D341Med (cell line): ENCODE data around the gene ZNF474.

Experiments
- DNase-seq: peaks from one replicate; pipeline ENCODE4 v3.0.0; 2012; ENCODE audit warnings: low spot score

ZNF474 gene

GRCh38 chr5:122153774-122154173 is 24.4 kb downstream of the ZNF474 start:
- no peak for DNase-seq

GRCh38 chr5:122154491-122154890 is 25.1 kb downstream of the ZNF474 start:
- DNase-seq, result no peak

DNA sequence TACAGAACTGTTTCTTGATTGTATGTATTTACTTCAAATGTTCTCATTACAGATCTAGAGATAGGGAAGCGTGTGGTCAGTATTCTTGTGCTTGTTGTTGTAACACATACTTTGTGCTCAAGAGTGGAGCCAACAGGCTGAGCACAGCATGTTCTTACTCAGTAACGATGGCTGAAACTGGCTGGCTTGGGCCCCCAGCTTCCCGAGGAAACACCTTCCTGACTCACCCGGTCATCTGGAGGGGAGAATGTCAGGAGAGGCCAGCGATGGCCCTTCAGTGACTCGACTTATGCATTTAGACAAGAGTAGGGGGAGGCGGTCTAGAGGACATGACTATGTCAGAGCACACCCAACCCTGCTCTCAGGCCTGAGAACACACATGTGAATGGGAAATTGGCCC is 25.6 kb downstream of the ZNF474 start:
- DNase-seq, result no peak

DNA sequence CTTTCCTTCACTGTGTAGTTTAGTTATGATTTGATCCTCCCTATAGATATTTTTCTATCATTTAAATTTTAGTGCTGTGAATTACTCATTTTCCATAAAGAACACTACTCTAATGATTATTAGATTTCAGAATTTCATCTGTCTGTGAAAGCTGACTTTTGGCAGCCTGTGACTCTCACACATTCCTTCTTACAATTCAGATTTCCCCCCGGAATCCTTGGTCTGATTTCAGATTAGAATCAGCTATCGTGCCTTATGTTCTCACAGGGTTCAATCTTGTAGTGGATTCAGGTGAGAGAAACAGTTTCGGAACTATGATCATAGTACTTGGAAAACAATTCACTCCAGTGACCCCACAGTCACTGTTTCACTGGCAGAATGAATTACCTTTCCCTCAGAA is 26.2 kb downstream of the ZNF474 start:
- no peak for DNase-seq

GRCh38 chr5:122156724-122157325 is 27.5 kb downstream of the ZNF474 start:
- DNase-seq, result peak; percentile 48

DNA sequence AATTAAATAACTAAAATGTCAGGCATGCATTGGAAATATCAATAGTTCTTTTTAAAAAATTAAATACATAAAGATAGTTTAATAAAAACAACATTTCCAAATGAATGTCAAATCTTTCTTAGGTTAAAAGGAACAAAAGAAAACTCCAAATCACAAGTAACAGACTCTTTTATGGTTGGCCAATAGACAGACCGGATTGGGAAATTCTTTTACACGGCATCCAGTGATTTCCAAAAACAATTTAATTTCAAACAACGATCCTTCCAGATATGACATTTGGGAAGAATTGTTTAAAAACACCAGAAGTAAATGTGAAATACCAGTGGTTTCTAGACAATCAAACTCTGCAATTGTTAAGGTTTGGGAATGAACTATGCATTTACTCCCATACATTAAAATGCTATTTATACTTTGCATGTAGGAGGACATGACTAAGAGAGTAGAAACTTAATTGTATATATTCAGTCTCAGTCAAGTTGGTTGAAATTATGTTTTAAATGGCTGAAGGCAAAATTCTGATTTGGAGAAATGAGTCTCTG is 32.8 kb downstream of the ZNF474 start:
- no peak for DNase-seq

GRCh38 chr5:122163121-122164069 is 34.0 kb downstream of the ZNF474 start:
- peak; percentile 77 for DNase-seq

- DNase-seq, result no peak
Measured at GRCh38 chr5:122164070-122164435, 34.7 kb downstream of the ZNF474 start.

DNA sequence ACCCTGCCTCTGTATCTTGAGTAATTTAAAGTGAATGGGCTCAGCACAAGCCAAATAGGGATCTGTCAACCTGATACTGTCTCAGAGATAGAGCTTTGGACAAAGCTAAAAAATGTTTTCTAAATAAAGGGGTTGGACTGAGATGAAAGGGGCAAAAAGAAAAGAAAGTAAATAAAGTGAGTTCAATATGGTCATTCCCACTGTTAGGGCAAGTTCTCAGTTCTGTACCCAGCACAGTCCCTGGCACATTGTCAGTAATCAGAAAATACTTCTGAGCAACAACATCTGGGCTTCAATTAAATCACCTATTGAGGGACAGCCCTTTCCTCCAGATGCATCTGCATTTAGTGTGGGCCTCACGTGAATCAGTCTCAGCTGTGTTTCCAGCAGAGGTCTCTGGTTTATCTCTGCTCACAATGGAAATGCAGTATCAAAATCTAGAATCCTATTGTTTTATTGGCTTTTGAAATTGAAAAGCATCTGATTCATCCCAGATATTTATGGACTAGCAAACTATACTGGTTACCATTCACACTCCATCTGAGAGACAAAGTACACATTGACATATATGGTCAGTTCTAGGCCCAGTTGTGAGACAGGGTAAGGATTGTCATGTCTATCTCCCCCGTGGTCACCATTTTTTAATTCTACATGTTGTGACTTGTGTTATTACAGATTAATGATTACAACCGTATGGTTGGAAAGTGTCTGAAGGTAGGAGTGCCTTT is 35.6 kb downstream of the ZNF474 start:
- DNase-seq, result no peak

GRCh38 chr5:122165559-122166078 is 36.3 kb downstream of the ZNF474 start:
- DNase-seq, result no peak

GRCh38 chr5:122169350-122170103 is 40.2 kb downstream of the ZNF474 start:
- DNase-seq, result no peak

DNA sequence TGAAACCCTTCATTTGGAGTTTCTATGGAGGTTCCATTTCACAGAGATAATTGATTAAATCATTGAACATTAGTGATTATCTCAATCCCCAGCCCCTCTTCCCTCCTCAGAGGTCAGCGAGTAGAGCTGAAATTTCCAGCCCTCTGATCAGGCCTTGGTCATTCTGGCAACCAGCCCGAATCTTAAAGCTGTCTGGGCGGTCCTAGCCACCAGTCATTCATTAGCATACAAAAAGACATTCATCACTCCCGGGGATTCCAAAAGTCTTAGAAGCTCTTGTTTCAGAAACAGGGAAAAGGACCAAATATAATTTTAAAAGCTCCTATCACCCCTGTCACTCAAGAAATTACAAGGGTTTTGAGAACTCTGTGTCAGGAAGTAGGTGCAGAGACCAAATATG is 41.3 kb downstream of the ZNF474 start:
- DNase-seq, result no peak

GRCh38 chr5:122172207-122172606 is 42.9 kb downstream of the ZNF474 start:
- DNase-seq, result no peak

- DNase-seq, result no peak
Measured at GRCh38 chr5:122173474-122174415, 44.4 kb downstream of the ZNF474 start.

DNA sequence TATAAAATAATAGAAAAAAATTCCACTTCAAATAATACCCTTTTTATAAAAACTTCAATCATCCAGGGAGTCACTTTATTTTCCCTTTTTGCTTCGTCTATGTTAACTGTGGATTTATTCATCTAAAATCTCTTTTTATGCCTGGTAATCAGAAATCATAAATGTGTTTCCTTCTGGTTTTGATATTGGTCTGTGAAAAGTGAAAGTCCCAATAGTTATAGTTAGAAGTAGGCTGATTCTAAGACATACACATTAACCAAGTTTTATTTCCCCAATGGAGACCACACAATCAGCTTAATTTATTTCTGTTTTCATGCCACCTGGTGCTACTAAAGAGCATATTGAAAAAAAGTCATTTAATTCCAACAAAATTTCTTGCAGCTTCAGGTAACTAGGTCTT is 45.7 kb downstream of the ZNF474 start:
- no peak for DNase-seq

- no peak for DNase-seq
Measured at GRCh38 chr5:122175852-122176251, 46.5 kb downstream of the ZNF474 start.

DNA sequence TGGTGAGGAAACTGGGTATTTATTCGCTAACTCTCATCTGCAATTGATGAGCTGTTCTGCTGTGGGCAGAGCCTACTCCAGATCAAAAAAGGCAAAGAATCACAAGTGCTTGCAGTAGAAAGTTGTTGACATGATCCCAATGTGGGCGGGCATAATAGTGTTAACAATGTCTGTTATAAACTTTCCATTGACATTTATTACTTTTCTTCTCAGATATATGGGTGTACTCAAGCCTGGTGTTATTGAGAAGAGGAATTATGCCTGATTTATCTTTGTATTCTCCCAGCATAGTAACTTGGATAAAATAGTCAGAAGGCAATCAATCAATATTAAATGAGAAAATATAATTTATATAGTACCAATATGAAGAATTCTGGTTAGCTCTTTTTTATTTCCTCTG is 47.8 kb downstream of the ZNF474 start:
- no peak for DNase-seq

- no peak for DNase-seq
Measured at GRCh38 chr5:122179701-122180100, 50.4 kb downstream of the ZNF474 start.

- no peak for DNase-seq
Measured at GRCh38 chr5:122180146-122180712, 50.9 kb downstream of the ZNF474 start.
